Measurements from ENCODE around the gene VIM. TPM values are rescaled to one million over a fixed set of nuclear protein-coding genes. Genes with fewer than 3 reads are reported as not detected.

The VIM gene
- total and polyA plus RNA-seq, 10 of the 15 experiments (the other 5 are each of a cell fraction or from before 2014, with no cell fraction given): 44.2 to 287 (median 188) TPM

- ChIA-PET RAD21 (ENCODE audit: unreplicated experiment) (no interaction called here), CTCF (interaction anchor here (0.6 kb wide), 1 partner anchor 967 kb away, joined by 3 read pairs; no protein-coding TSS in a partner anchor), POLR2A (no interaction called here), SMC1A (ENCODE audit: uncharacterized antibody, unreplicated experiment) (no interaction called here)
- no peak overlapping the region for H3K4me3 ChIP-seq
- H3K36me3 ChIP-seq (ENCODE audit: control insufficient read depth in 2 of 2, insufficient read depth in 2 of 2, low read length in 1 of 2): no peaks in the 10 kb centered on the region
- peaks cover 5% of the 10 kb centered on the region for H3K4me1 ChIP-seq (ENCODE audit: control insufficient read depth, insufficient read depth, low read length)
- no peaks in the 10 kb centered on the region; a peak in 1 of 4 replicates for H3K27me3 ChIP-seq (replicated peaks in 1 of 2; ENCODE audit: control insufficient read depth in 2 of 2, insufficient read depth in 2 of 2, low read length in 1 of 2)
- in situ Hi-C loops (cut with MboI) (loop anchor here (25.0 kb wide), 1 partner anchor 1453 kb away; the partner anchor contains the start of genes ARL5B and NSUN6), intact Hi-C loops (cut with micrococcal nuclease; ENCODE audit: unreplicated experiment) (no loop called here)
- no peaks in the 10 kb centered on the region for H3K79me2 ChIP-seq (ENCODE audit: control insufficient read depth, insufficient read depth, low read length)
- no peak overlapping the region for H3K9ac ChIP-seq (ENCODE audit: control insufficient read depth, insufficient read depth, low read length)
- no peak for DNase-seq (ENCODE audit: low read depth, low spot score)
- no peaks in the 10 kb centered on the region for H4K20me1 ChIP-seq (ENCODE audit: control insufficient read depth, insufficient read depth)
- TF ChIP-seq BMI1 (IDR thresholded peaks at IDR 0.05; ENCODE audit: borderline replicate concordance) (no peak), RELA (IDR thresholded peaks at IDR 0.05; ENCODE audit: borderline replicate concordance, partially characterized antibody) (no peak), MXI1 (IDR thresholded peaks at IDR 0.05; ENCODE audit: low read depth, low read length) (no peak), CEBPB (IDR thresholded peaks at IDR 0.05; ENCODE audit: borderline replicate concordance in 1 of 2, low read depth in 2 of 2, low read length in 2 of 2) (no peak), ATF2 (IDR thresholded peaks at IDR 0.05; ENCODE audit: low read length) (no peak), SUZ12 (IDR thresholded peaks at IDR 0.05; ENCODE audit: unreplicated experiment) (no peak), BCLAF1 (IDR thresholded peaks at IDR 0.05) (no peak), STAT3 (IDR thresholded peaks at IDR 0.05; ENCODE audit: low read depth, low read length) (no peak), IRF4 (IDR thresholded peaks at IDR 0.05; ENCODE audit: low read depth, low read length) (no peak), EED (IDR thresholded peaks at IDR 0.05; ENCODE audit: low read depth) (no peak), HDAC2 (IDR thresholded peaks at IDR 0.05) (no peak)
- ATAC-seq: no peak
- FAIRE-seq: no peak
- H3K27ac ChIP-seq (ENCODE audit: control insufficient read depth, insufficient read depth): no peak overlapping the region
- H3K9me3 ChIP-seq (replicated peaks; ENCODE audit: control insufficient read depth, insufficient read depth, low read length): no peaks in the 10 kb centered on the region
- H2AFZ ChIP-seq (ENCODE audit: control insufficient read depth, low read depth, low read length): no peak overlapping the region
- BruUV-seq (replicated peaks): no TSS peak
- H3K4me2 ChIP-seq (ENCODE audit: control insufficient read depth, insufficient read depth): no peak overlapping the region
- WGBS (ENCODE audit: insufficient coverage, insufficient replicate concordance, low lambda C conversion rate, missing lambda C conversion rate): 0% methylated on average over 1 of the region's 1 CpG
Observed at GRCh38 chr10:17209302-17209701, 18.7 kb upstream of the VIM start.
